ENCODE data around the gene PLEKHJ1. TPM values are rescaled to one million over a fixed set of nuclear protein-coding genes. Genes with fewer than 3 reads are reported as not detected.

The PLEKHJ1 gene
- total and polyA plus RNA-seq, 3 experiments from 2014 or later: 96.6 to 120 (median 99.1) TPM

GRCh38 chr19:2255112-2255845 lies 19.1 kb upstream of the PLEKHJ1 start:
- H3K4me1 ChIP-seq (ENCODE audit: insufficient read depth, low read length): peaks cover 40% of the 10 kb centered on the region
- peaks cover 0 to 2% (median 0%) of the 10 kb centered on the region in 3 donors for H3K36me3 Mint-ChIP-seq
- H3K27me3 ChIP-seq (ENCODE audit: insufficient read depth, low read length, poor library complexity, severe bottlenecking): peaks cover 8% of the 10 kb centered on the region
- no peaks in the 10 kb centered on the region for H3K9me3 ChIP-seq (ENCODE audit: low read length)
- no peak overlapping the region for H3K27ac ChIP-seq (ENCODE audit: low read depth, low read length)
- no peak for DNase-seq
- POLR2A ChIA-PET: interaction anchor here (1.0 to 8.2 kb wide), 2 partner anchors 15 to 16 kb away, joined by 3 to 69 read pairs; no protein-coding TSS in a partner anchor
- peak overlapping the region in 1 of 8 donors; percentile 54 for H3K27ac Mint-ChIP-seq
- peaks cover 20 to 50% (median 21%) of the 10 kb centered on the region in 3 donors for H3K4me1 Mint-ChIP-seq
- no peaks in the 10 kb centered on the region for H3K27me3 Mint-ChIP-seq
- peak overlapping the region in 1 of 7 donors; percentile 24 for H3K4me3 Mint-ChIP-seq
- H3K4me3 ChIP-seq (ENCODE audit: low read length): no peak overlapping the region
- H3K36me3 ChIP-seq (ENCODE audit: insufficient read depth, low read length): no peaks in the 10 kb centered on the region
- no peaks in the 10 kb centered on the region for H3K9me3 Mint-ChIP-seq
- CTCF ChIA-PET: interaction anchor here (1.0 to 4.2 kb wide), 2 partner anchors 16 to 17 kb away, joined by 3 to 17 read pairs; no protein-coding TSS in a partner anchor

GRCh38 chr19:2254064-2254872 lies 18.1 kb upstream of the PLEKHJ1 start:
- peaks cover 0 to 2% of the 10 kb centered on the region in 2 donors for H3K27me3 Mint-ChIP-seq
- H3K4me1 Mint-ChIP-seq: peaks cover 14 to 43% (median 15%) of the 10 kb centered on the region in 3 donors
- peak overlapping the region in 3 of 8 donors; percentile 47 to 74 (median 58) for H3K27ac Mint-ChIP-seq
- no peaks in the 10 kb centered on the region for H3K9me3 Mint-ChIP-seq
- peak overlapping the region in 5 of 7 donors; percentile 24 to 64 (median 51) for H3K4me3 Mint-ChIP-seq
- CTCF ChIA-PET: interaction anchor here (0.8 to 4.2 kb wide), 4 partner anchors 11 to 62 kb away, joined by 3 to 17 read pairs (median 10); no protein-coding TSS in a partner anchor
- no peaks in the 10 kb centered on the region for H3K9me3 ChIP-seq (ENCODE audit: low read length)
- no peak overlapping the region for H3K27ac ChIP-seq (ENCODE audit: low read depth, low read length)
- H3K4me3 ChIP-seq (ENCODE audit: low read length): no peak overlapping the region
- H3K27me3 ChIP-seq (ENCODE audit: insufficient read depth, low read length, poor library complexity, severe bottlenecking): peaks cover 10% of the 10 kb centered on the region
- no peaks in the 10 kb centered on the region for H3K36me3 ChIP-seq (ENCODE audit: insufficient read depth, low read length)
- no peak for DNase-seq
- H3K4me1 ChIP-seq (ENCODE audit: insufficient read depth, low read length): peaks cover 35% of the 10 kb centered on the region
- H3K36me3 Mint-ChIP-seq: no peaks in the 10 kb centered on the region
- POLR2A ChIA-PET: interaction anchor here (0.7 to 8.2 kb wide), 3 partner anchors 15 to 18 kb away, joined by 4 to 69 read pairs (median 21); no protein-coding TSS in a partner anchor

DNA sequence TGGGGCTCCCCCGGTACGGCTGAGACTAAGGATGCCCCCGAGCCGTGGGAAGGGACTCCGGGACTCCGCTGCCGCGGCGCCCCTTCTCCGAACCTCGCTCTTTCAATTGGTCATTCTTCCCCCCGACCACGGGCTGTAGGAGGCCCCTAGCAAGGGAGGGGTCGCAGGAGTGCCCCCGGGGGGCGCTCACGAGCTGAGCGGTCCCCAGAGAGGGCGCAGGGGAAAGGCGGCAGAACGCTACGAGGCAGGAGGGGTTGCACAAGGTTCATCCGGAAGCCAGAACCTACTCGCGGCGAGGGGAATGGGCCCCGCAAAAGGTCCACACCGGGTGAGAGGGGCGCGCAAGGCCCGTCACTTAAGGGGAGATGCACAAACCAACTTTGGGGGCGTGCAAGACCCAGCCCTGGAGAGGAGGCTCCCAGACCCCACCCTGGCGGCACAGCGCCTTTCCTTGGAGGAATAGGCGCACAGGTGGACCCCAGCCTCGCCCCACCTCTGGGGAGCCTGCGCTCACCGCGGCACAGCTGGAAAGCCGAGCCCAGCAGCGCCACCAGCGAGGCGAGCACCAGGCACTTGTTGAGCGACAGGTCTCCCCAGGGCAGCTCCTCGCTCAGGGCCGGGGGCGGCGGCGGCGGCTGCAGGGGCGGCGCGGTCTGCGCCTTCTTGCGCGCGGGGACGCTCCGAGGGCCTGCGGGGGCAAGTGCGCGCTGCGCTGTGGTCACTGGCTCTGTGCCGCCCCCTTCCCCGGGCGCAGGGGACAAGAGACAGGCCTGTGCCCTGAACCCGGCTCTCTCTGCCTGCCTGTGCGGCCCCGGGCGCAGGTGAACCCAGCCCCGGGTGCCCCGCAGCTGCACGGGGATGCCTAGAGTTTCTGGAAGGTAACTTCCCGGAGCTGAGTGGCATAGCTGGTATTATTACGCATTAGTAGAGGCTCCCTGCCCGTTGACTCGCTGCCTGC lies 17.3 kb upstream of the PLEKHJ1 start:
- H3K36me3 ChIP-seq (ENCODE audit: insufficient read depth, low read length): no peaks in the 10 kb centered on the region
- peak overlapping the region in 6 of 8 donors; percentile 27 to 77 (median 50) for H3K27ac Mint-ChIP-seq
- H3K27me3 ChIP-seq (ENCODE audit: insufficient read depth, low read length, poor library complexity, severe bottlenecking): peaks cover 10% of the 10 kb centered on the region
- no peaks in the 10 kb centered on the region for H3K9me3 ChIP-seq (ENCODE audit: low read length)
- H3K27me3 Mint-ChIP-seq: peaks cover 0 to 2% of the 10 kb centered on the region in 2 donors
- H3K27ac ChIP-seq (ENCODE audit: low read depth, low read length): no peak overlapping the region
- POLR2A ChIA-PET: interaction anchor here (0.7 to 8.2 kb wide), 5 partner anchors 14 to 357 kb away, joined by 3 to 69 read pairs (median 4); no protein-coding TSS in a partner anchor
- peak in 3 of 5 donors; percentile 60 to 71 (median 67) for DNase-seq
- peak overlapping the region; percentile 58 for H3K4me3 ChIP-seq (ENCODE audit: low read length)
- peak overlapping the region; percentile 72 to 90 (median 79) for H3K4me3 Mint-ChIP-seq
- peaks cover 30% of the 10 kb centered on the region for H3K4me1 ChIP-seq (ENCODE audit: insufficient read depth, low read length)
- peaks cover 0 to 4% (median 0%) of the 10 kb centered on the region in 3 donors for H3K36me3 Mint-ChIP-seq
- CTCF ChIA-PET: interaction anchor here (0.7 to 4.2 kb wide), 9 partner anchors 8 to 62 kb away, joined by 3 to 17 read pairs (median 5); partner anchors contain the start of gene PLEKHJ1
- H3K4me1 Mint-ChIP-seq: peaks cover 7 to 37% (median 10%) of the 10 kb centered on the region in 3 donors
- H3K9me3 Mint-ChIP-seq: no peaks in the 10 kb centered on the region

DNA sequence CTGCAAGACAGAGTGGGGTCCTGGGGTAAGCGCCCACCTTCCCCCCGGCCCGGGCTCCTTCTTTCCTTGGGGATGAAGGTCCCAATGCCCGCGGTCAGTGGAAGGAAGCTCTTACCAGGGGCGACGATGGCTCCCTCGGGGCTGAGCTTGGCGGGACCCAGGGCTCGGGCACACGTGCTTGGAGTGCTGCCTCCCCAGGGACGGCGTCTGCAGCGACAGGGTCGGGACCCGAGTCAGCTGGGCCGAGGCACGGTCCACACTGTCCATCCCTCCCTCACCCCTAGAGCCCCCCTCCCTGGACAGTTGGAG lies 16.6 kb upstream of the PLEKHJ1 start:
- no peaks in the 10 kb centered on the region for H3K9me3 Mint-ChIP-seq
- peak overlapping the region in 1 of 8 donors; percentile 77 for H3K27ac Mint-ChIP-seq
- peaks cover under 1 to 30% (median 5%) of the 10 kb centered on the region in 3 donors for H3K4me1 Mint-ChIP-seq
- DNase-seq: no peak
- H3K4me1 ChIP-seq (ENCODE audit: insufficient read depth, low read length): peaks cover 24% of the 10 kb centered on the region
- peak overlapping the region; percentile 72 to 90 (median 79) for H3K4me3 Mint-ChIP-seq
- peaks cover 0 to 4% (median 0%) of the 10 kb centered on the region in 3 donors for H3K36me3 Mint-ChIP-seq
- no peaks in the 10 kb centered on the region for H3K36me3 ChIP-seq (ENCODE audit: insufficient read depth, low read length)
- ChIA-PET POLR2A (interaction anchor here (0.7 to 8.2 kb wide), 5 partner anchors 14 to 356 kb away, joined by 3 to 69 read pairs (median 4); no protein-coding TSS in a partner anchor), CTCF (interaction anchor here (0.7 to 4.2 kb wide), 8 partner anchors 9 to 63 kb away, joined by 3 to 17 read pairs (median 5); partner anchors contain the start of gene PLEKHJ1)
- H3K27ac ChIP-seq (ENCODE audit: low read depth, low read length): no peak overlapping the region
- H3K27me3 ChIP-seq (ENCODE audit: insufficient read depth, low read length, poor library complexity, severe bottlenecking): peaks cover 10% of the 10 kb centered on the region
- peak overlapping the region; percentile 58 for H3K4me3 ChIP-seq (ENCODE audit: low read length)
- no peaks in the 10 kb centered on the region for H3K9me3 ChIP-seq (ENCODE audit: low read length)
- H3K27me3 Mint-ChIP-seq: peaks cover 0 to 2% of the 10 kb centered on the region in 2 donors

DNA sequence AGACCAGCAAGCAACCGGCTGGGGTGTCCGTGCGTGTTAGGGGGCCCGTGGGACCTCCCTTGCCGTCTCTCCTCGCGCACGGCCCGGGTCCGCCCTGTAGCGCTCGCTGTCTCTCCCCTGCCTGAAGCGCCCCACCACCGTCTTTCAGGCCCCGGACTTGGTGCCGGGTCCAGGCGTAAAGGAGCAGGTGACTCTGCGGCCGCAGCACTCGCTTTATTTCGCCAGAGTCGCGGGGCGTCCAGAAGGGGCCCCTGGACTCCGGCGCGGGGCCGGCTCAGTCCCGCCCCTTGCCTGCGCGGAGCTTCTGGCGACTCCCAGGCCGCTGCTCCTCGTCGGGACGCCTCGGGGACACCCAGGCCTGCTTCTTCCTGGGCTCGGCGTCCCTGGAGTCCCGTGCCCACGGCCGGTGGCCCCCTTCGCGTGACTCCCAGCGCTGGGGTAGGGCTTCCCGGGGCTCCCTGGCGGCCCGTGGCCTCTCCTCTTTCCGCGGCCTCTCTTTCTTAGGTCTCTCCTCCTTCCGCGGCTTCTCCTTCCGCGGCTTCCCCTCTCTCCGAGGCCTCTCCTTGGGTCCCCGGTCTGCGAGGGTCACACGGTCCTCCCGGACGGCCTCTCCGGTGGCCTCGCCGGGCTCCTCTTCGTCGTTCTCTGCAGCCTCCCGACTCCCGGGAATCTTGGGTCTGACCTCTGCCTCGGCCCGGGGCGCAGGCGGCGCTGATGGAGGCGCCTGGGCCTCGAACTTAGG lies 16.1 kb upstream of the PLEKHJ1 start:
- peaks cover 2% of the 10 kb centered on the region for H3K36me3 ChIP-seq (ENCODE audit: insufficient read depth, low read length)
- CTCF ChIA-PET: interaction anchor here (1.0 to 4.2 kb wide), 8 partner anchors 9 to 64 kb away, joined by 3 to 17 read pairs (median 6); no protein-coding TSS in a partner anchor
- no peaks in the 10 kb centered on the region for H3K9me3 ChIP-seq (ENCODE audit: low read length)
- H3K27ac Mint-ChIP-seq: no peak overlapping the region
- peaks cover 10% of the 10 kb centered on the region for H3K27me3 ChIP-seq (ENCODE audit: insufficient read depth, low read length, poor library complexity, severe bottlenecking)
- H3K4me3 ChIP-seq (ENCODE audit: low read length): peak overlapping the region; percentile 58
- H3K27me3 Mint-ChIP-seq: peaks cover 0 to 2% of the 10 kb centered on the region in 2 donors
- POLR2A ChIA-PET: interaction anchor here (0.5 to 8.2 kb wide), 5 partner anchors 13 to 1191 kb away, joined by 3 to 69 read pairs (median 9); no protein-coding TSS in a partner anchor
- H3K9me3 Mint-ChIP-seq: no peaks in the 10 kb centered on the region
- peaks cover 19% of the 10 kb centered on the region for H3K4me1 ChIP-seq (ENCODE audit: insufficient read depth, low read length)
- peaks cover 0 to 26% (median 4%) of the 10 kb centered on the region in 3 donors for H3K4me1 Mint-ChIP-seq
- peaks cover 0 to 9% (median 0%) of the 10 kb centered on the region in 3 donors for H3K36me3 Mint-ChIP-seq
- DNase-seq: no peak
- H3K27ac ChIP-seq (ENCODE audit: low read depth, low read length): no peak overlapping the region
- H3K4me3 Mint-ChIP-seq: peak overlapping the region in 6 of 7 donors; percentile 72 to 81 (median 79)

DNA sequence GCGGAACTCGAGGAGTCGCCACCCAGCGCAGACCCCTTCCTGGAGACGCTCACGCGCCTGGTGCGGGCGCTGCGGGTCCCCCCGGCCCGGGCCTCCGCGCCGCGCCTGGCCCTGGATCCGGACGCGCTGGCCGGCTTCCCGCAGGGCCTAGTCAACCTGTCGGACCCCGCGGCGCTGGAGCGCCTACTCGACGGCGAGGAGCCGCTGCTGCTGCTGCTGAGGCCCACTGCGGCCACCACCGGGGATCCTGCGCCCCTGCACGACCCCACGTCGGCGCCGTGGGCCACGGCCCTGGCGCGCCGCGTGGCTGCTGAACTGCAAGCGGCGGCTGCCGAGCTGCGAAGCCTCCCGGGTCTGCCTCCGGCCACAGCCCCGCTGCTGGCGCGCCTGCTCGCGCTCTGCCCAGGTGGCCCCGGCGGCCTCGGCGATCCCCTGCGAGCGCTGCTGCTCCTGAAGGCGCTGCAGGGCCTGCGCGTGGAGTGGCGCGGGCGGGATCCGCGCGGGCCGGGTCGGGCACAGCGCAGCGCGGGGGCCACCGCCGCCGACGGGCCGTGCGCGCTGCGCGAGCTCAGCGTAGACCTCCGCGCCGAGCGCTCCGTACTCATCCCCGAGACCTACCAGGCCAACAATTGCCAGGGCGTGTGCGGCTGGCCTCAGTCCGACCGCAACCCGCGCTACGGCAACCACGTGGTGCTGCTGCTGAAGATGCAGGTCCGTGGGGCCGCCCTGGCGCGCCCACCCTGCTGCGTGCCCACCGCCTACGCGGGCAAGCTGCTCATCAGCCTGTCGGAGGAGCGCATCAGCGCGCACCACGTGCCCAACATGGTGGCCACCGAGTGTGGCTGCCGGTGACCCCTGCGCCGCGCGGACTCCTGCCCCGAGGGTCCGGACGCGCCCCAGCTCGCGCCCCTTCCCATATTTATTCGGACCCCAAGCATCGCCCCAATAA lies 15.3 kb upstream of the PLEKHJ1 start:
- Histone ChIP-seq H3K9me3 (ENCODE audit: low read length) (no peaks in the 10 kb centered on the region), H3K4me3 (ENCODE audit: low read length) (peak overlapping the region; percentile 58), H3K27ac (ENCODE audit: low read depth, low read length) (no peak overlapping the region), H3K27me3 (ENCODE audit: insufficient read depth, low read length, poor library complexity, severe bottlenecking) (peaks cover 10% of the 10 kb centered on the region), H3K4me1 (ENCODE audit: insufficient read depth, low read length) (peaks cover 15% of the 10 kb centered on the region), H3K36me3 (ENCODE audit: insufficient read depth, low read length) (peaks cover 10% of the 10 kb centered on the region)
- DNase-seq: no peak
- peak overlapping the region; percentile 37 to 81 (median 48) for H3K4me3 Mint-ChIP-seq
- ChIA-PET POLR2A (interaction anchor here (0.5 to 8.2 kb wide), 5 partner anchors 12 to 1190 kb away, joined by 3 to 69 read pairs (median 9); no protein-coding TSS in a partner anchor), CTCF (interaction anchor here (1.2 to 4.2 kb wide), 2 partner anchors 10 to 12 kb away, joined by 8 to 17 read pairs; no protein-coding TSS in a partner anchor)
- peaks cover 0 to 2% of the 10 kb centered on the region in 2 donors for H3K27me3 Mint-ChIP-seq
- H3K36me3 Mint-ChIP-seq: peaks cover 0 to 16% (median 0%) of the 10 kb centered on the region in 3 donors
- no peaks in the 10 kb centered on the region for H3K9me3 Mint-ChIP-seq
- peaks cover 0 to 21% (median 4%) of the 10 kb centered on the region in 3 donors for H3K4me1 Mint-ChIP-seq
- no peak overlapping the region for H3K27ac Mint-ChIP-seq

Data from CD8-positive, alpha-beta memory T cell (primary cell).